ENCODE measurements around the gene RXFP1. TPM values are rescaled to one million over a fixed set of nuclear protein-coding genes. Genes with fewer than 3 reads are reported as not detected.

RXFP1 gene
- total RNA-seq, 1 experiment from 2014 or later: not detected

- CTCF ChIA-PET: no interaction called here
- ATAC-seq (no peak), DNase-seq (ENCODE audit: low read depth, low spot score) (no peak)
- Histone ChIP-seq H3K27ac (ENCODE audit: low read length) (no peak overlapping the region), H3K4me3 (ENCODE audit: low read depth in 2 of 2, low read length in 2 of 2) (no peak overlapping the region), H3K9me3 (ENCODE audit: control insufficient read depth, insufficient read depth, low read depth, low read length) (no peaks in the 10 kb centered on the region), H3K4me1 (ENCODE audit: control insufficient read depth, insufficient read depth, low read length) (no peaks in the 10 kb centered on the region), H3K36me3 (ENCODE audit: control insufficient read depth, insufficient read depth, low read length) (no peaks in the 10 kb centered on the region), H3K27me3 (ENCODE audit: control insufficient read depth, insufficient read depth, low read length) (no peaks in the 10 kb centered on the region)
- TF ChIP-seq TCF7L2 (IDR thresholded peaks at IDR 0.05; ENCODE audit: low read depth, low read length): no peak
- no peak for TF ChIP-seq REST (IDR thresholded peaks at IDR 0.05; ENCODE audit: insufficient read depth in 1 of 2, low read depth in 2 of 2, low read length in 1 of 2)
- TF ChIP-seq POLR2AphosphoS5 (IDR thresholded peaks at IDR 0.05; ENCODE audit: low read depth, low read length): no peak
- no peak for TF ChIP-seq SIN3A (IDR thresholded peaks at IDR 0.05; ENCODE audit: borderline replicate concordance, insufficient read depth, low read depth, low read length)
- TF ChIP-seq CTCF (IDR thresholded peaks at IDR 0.05): no peak
- intact Hi-C loops (cut with micrococcal nuclease; ENCODE audit: unreplicated experiment) (no loop called here), in situ Hi-C loops (cut with HindIII; ENCODE audit: low pct_unique_long_range_greater_than_20kb, low sequenced_read_pairs) (no loop called here)
- POLR2A ChIA-PET: no interaction called here
- no TSS peak for BruUV-seq (replicated peaks)
Observed at GRCh38 chr4:158609116-158609515, 87.4 kb downstream of the RXFP1 start.

- Histone ChIP-seq H3K4me3 (ENCODE audit: low read depth in 2 of 2, low read length in 2 of 2) (no peak overlapping the region), H3K4me1 (ENCODE audit: control insufficient read depth, insufficient read depth, low read length) (no peaks in the 10 kb centered on the region), H3K27ac (ENCODE audit: low read length) (no peak overlapping the region), H3K27me3 (ENCODE audit: control insufficient read depth, insufficient read depth, low read length) (no peaks in the 10 kb centered on the region), H3K9me3 (ENCODE audit: control insufficient read depth, insufficient read depth, low read depth, low read length) (no peaks in the 10 kb centered on the region), H3K36me3 (ENCODE audit: control insufficient read depth, insufficient read depth, low read length) (no peaks in the 10 kb centered on the region)
- DNase-seq (ENCODE audit: low read depth, low spot score) (no peak), ATAC-seq (no peak)
- no TSS peak for BruUV-seq (replicated peaks)
- in situ Hi-C loops (cut with HindIII; ENCODE audit: low pct_unique_long_range_greater_than_20kb, low sequenced_read_pairs) (no loop called here), intact Hi-C loops (cut with micrococcal nuclease; ENCODE audit: unreplicated experiment) (no loop called here)
- CTCF ChIA-PET: no interaction called here
- POLR2A ChIA-PET: no interaction called here
- TF ChIP-seq CTCF (IDR thresholded peaks at IDR 0.05) (no peak), POLR2AphosphoS5 (IDR thresholded peaks at IDR 0.05; ENCODE audit: low read depth, low read length) (no peak), REST (IDR thresholded peaks at IDR 0.05; ENCODE audit: insufficient read depth in 1 of 2, low read depth in 2 of 2, low read length in 1 of 2) (no peak), SIN3A (IDR thresholded peaks at IDR 0.05; ENCODE audit: borderline replicate concordance, insufficient read depth, low read depth, low read length) (no peak), TCF7L2 (IDR thresholded peaks at IDR 0.05; ENCODE audit: low read depth, low read length) (no peak)
Observed at GRCh38 chr4:158610790-158611189, 89.1 kb downstream of the RXFP1 start.
